Mucosa of descending colon (tissue), 3 donors: Measurements from ENCODE around the gene SPAAR. TPM values are rescaled to one million over a fixed set of nuclear protein-coding genes. Genes with fewer than 3 reads are reported as not detected.
"Not testable (repeated sequence)": the region's sequence is repeated elsewhere in the genome, so short reads cannot be mapped to it uniquely, and the experiment has no call there.

Experiments
- ATAC-seq: fragments of 200-7000 bp; cut with Tn5 transposase; one replicate; pipeline ENCODE4 v1.9.1; 2020; ENCODE audit warnings: mild to moderate bottlenecking, moderate library complexity
- DNase-seq, 3 donors: peaks; one replicate each; pipeline ENCODE4 v3.0.0-alpha.2; 2020
- H3K36me3 ChIP-seq: fragments of 200-600 bp; one replicate; pipeline ENCODE4 v1.8.0; 2021; ENCODE audit warnings: low read depth, mild to moderate bottlenecking
- H3K4me1 ChIP-seq: fragments of 200-600 bp; one replicate; pipeline ENCODE4 v1.8.0; 2021; ENCODE audit warnings: low read depth, mild to moderate bottlenecking
- H3K4me3 ChIP-seq: fragments of 200-600 bp; one replicate; pipeline ENCODE4 v1.8.0; 2021; ENCODE audit warnings: mild to moderate bottlenecking
- H3K9me3 ChIP-seq: fragments of 200-600 bp; one replicate; pipeline ENCODE4 v1.8.0; 2021; ENCODE audit warnings: mild to moderate bottlenecking
- CTCF ChIP-seq: fragments of 200-600 bp; IDR thresholded peaks from one replicate; pipeline ENCODE4 v1.8.0; 2022; ENCODE audit warnings: antibody characterized with exemption, mild to moderate bottlenecking
- intact Hi-C, 2 donors: fragments of 100-400 bp; cut with DNase I in 1 of 2; cut with micrococcal nuclease in 1 of 2; formaldehyde crosslinking; loops; one replicate each; pipeline versions ENCODE4 v1.11.0 to v1.11.1; 2022; cut with DNase I, micrococcal nuclease
- total RNA-seq, 3 donors: library from RNA; stranded (reverse); fragmentation: NEBNext Ultra II Directional in 2 of 3; extraction: Animal tissue kit (Norgen Biotek cat#: 25700) in 2 of 3; gene quantifications; one replicate each; pipeline versions ENCODE4 v1.2.1 to v1.2.4, GENCODE V29; 2021 to 2023
- donor health status: DM: no; HTN: no; CAD: no; lungs with moderate emphysema.
- donor health status: DM: no; HTN: no; CAD: no.
- donor health status: DM: no; HTN: yes; CAD: no.

SPAAR gene
- total RNA-seq, 3 donors from 2014 or later, result 2.0 to 2.9 (median 2.0) TPM

GRCh38 chr9:35871545-35871944 lies 37.7 kb upstream of the SPAAR start:
- intact Hi-C loops, result no loop called here
- Histone ChIP-seq H3K36me3 (no peaks in the 10 kb centered on the region), H3K9me3 (no peaks in the 10 kb centered on the region), H3K4me1 (no peaks in the 10 kb centered on the region), H3K4me3 (no peak overlapping the region)
- peak; percentile 34 for ATAC-seq
- DNase-seq, result no peak
- TF ChIP-seq CTCF, result no peak

DNA sequence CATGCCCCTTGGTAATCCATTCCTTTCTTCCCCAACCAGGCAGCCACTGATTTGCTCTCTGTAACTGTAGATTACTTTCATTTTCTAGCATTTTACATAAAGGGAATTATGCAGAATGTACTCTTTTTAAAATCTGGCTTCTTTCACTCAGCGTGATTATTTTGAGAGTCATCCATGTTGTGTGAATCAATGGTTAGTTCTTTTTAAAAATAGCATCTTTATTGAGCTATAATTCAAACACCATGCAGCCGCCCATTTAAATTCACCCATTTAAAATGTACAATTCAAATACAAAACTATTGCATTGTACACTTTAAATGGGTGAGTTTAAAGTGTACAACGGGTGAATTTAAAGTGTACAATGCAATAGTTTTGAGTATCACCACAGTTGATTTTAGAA lies 36.8 kb upstream of the SPAAR start:
- DNase-seq (no peak), ATAC-seq (no peak)
- intact Hi-C loops, result no loop called here
- Histone ChIP-seq H3K9me3 (no peaks in the 10 kb centered on the region), H3K4me3 (no peak overlapping the region), H3K4me1 (no peaks in the 10 kb centered on the region), H3K36me3 (no peaks in the 10 kb centered on the region)
- TF ChIP-seq CTCF, result no peak

- intact Hi-C loops, result loop anchor here (5.0 to 10.0 kb wide), 4 partner anchors 48 to 98 kb away; partner anchors contain the start of genes FAM221B (in 1 of the 2), NPR2 (in 1 of the 2) and TMEM8B (in 1 of the 2)
- H3K9me3 ChIP-seq, result no peaks in the 10 kb centered on the region
- TF ChIP-seq CTCF, result peak; percentile 93
- no peaks in the 10 kb centered on the region for H3K4me1 ChIP-seq
- DNase-seq, result peak; percentile 75 to 94 (median 89)
- ATAC-seq, result peak; percentile 94
- H3K36me3 ChIP-seq, result no peaks in the 10 kb centered on the region
- H3K4me3 ChIP-seq, result no peak overlapping the region
Measured at GRCh38 chr9:35882263-35882848, 26.9 kb upstream of the SPAAR start.

DNA sequence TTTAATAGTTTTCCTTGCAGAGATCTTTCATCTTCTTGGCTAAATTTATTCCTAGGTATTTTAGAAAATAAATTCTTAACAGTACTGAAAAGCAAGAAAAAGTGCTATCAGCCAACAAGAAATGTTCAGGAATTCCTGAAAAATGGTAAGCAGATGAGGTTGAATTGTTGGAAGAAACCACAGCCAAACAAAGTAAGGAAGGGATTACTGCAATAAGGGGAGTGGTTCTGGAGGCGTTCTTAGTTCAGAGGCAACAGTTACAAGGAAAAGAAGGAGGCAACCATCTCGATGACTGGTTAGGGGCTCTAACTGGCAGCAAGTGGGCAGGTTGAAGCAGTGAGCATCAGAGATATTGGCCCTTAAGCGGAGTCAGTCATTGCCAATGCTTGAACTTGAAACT lies 26.3 kb upstream of the SPAAR start:
- no peak for TF ChIP-seq CTCF
- no peaks in the 10 kb centered on the region for H3K36me3 ChIP-seq
- no peaks in the 10 kb centered on the region for H3K4me1 ChIP-seq
- ATAC-seq (no peak), DNase-seq (no peak)
- H3K4me3 ChIP-seq, result no peak overlapping the region
- H3K9me3 ChIP-seq, result no peaks in the 10 kb centered on the region
- intact Hi-C loops, result loop anchor here (5.0 to 10.0 kb wide), 4 partner anchors 48 to 98 kb away; partner anchors contain the start of genes FAM221B (in 1 of the 2), NPR2 (in 1 of the 2) and TMEM8B (in 1 of the 2)

- ATAC-seq, H3K4me1 ChIP-seq, H3K4me3 ChIP-seq, H3K36me3 ChIP-seq, DNase-seq, H3K9me3 ChIP-seq: not testable (repeated sequence)
- intact Hi-C loops, result loop anchor here (5.0 to 10.0 kb wide), 4 partner anchors 50 to 100 kb away; partner anchors contain the start of genes FAM221B (in 1 of the 2), NPR2 (in 1 of the 2) and TMEM8B (in 1 of the 2)
Measured at GRCh38 chr9:35884908-35885307, 24.4 kb upstream of the SPAAR start.

DNA sequence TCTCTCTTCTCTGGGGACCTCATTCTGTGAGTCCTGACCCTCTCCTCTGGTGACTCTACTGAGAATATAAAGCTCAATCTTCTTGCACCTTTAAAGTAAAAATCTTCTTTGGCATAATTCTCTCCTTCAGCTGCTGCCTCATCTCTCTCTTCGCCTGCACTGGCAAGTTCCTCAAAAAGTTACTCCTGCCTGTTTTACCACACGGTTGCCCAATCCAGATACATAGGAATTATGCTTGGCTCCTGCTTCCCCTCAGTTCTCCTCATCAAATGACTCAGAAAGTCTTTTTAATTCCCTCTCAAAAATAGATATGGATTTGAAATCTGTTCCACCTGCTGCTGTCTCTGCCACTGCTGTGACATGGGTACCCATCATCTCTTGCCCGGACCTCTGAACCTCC lies 17.6 kb upstream of the SPAAR start:
- no peak for TF ChIP-seq CTCF
- Histone ChIP-seq H3K9me3 (no peaks in the 10 kb centered on the region), H3K4me3 (no peak overlapping the region), H3K4me1 (no peaks in the 10 kb centered on the region), H3K36me3 (no peaks in the 10 kb centered on the region)
- no peak for ATAC-seq
- DNase-seq, result no peak
- intact Hi-C loops, result loop anchor here (10.0 kb wide), 2 partner anchors 123 to 133 kb away; no protein-coding TSS in a partner anchor
